ENCODE results near the gene PLB1.
"Not testable (repeated sequence)": the region's sequence is repeated elsewhere in the genome, so short reads cannot be mapped to it uniquely, and the experiment has no call there.

Gene PLB1

DNA sequence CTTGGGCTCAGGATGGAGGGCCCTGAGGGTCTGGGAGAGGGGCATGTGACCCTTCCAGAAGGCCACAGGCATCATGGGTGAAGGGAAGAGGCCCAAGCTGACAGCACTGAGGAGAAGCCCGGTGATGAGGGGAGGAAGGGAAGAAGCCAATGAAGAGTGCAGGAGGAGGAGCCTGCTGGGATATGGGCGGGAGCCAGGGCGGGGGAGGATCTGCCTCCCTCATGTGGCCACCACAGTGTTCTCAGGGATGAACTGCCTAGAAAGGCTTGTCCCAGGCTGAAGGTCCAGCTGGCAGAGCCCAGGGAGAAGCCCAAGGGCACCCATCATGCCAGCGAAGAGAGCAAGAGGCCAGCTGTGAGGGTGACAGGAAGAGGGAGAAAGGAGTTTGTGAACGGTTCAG is 24.6 kb upstream of the PLB1 start:
- H3K4me3 ChIP-seq (ENCODE audit: low read length) = no peak overlapping the region
- H3K27me3 ChIP-seq (ENCODE audit: control insufficient read depth, insufficient read depth, low read length) = peaks cover 5% of the 10 kb centered on the region
- H3K9ac ChIP-seq (ENCODE audit: low read depth, low read length) = no peak overlapping the region
- H3K4me2 ChIP-seq (ENCODE audit: low read length) = no peak overlapping the region
- H3K36me3 ChIP-seq (ENCODE audit: insufficient read depth, low read length) = no peaks in the 10 kb centered on the region
- no peaks in the 10 kb centered on the region for H3K9me3 ChIP-seq (replicated peaks; ENCODE audit: low read length)
- peaks cover 6% of the 10 kb centered on the region for H3K4me1 ChIP-seq (ENCODE audit: control insufficient read depth, insufficient read depth, low read length)

DNA sequence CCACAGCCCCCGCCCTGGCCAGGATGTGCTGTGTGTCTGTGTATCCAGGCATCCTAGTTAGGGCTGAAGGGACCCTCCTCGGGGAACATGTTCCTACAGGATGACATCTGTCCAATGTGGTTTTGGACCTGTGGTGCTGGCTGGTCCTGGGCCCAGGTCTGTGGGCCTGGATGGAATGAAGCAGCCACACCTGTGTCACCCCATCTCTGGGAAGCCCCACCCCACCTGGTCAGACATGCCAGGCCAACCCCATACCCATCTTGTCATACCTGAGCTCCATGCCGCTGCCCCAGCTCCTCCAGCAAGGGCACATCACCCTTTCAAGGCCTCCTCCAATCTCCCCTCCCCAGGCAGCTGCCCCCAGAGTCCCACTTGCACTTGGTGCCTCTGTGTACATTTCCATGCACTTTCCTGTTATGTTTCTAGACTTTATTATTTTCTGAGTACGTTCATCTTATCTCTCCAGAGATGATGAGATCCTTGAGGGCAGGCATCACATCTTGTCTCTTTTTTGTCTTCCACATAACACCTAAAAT is 24.1 kb upstream of the PLB1 start:
- H3K9me3 ChIP-seq (replicated peaks; ENCODE audit: low read length) = no peaks in the 10 kb centered on the region
- H3K4me3 ChIP-seq (ENCODE audit: low read length) = no peak overlapping the region
- no peaks in the 10 kb centered on the region for H3K36me3 ChIP-seq (ENCODE audit: insufficient read depth, low read length)
- no peak overlapping the region for H3K4me2 ChIP-seq (ENCODE audit: low read length)
- H3K27me3 ChIP-seq (ENCODE audit: control insufficient read depth, insufficient read depth, low read length) = peaks cover 5% of the 10 kb centered on the region
- peaks cover 6% of the 10 kb centered on the region for H3K4me1 ChIP-seq (ENCODE audit: control insufficient read depth, insufficient read depth, low read length)
- no peak overlapping the region for H3K9ac ChIP-seq (ENCODE audit: low read depth, low read length)

DNA sequence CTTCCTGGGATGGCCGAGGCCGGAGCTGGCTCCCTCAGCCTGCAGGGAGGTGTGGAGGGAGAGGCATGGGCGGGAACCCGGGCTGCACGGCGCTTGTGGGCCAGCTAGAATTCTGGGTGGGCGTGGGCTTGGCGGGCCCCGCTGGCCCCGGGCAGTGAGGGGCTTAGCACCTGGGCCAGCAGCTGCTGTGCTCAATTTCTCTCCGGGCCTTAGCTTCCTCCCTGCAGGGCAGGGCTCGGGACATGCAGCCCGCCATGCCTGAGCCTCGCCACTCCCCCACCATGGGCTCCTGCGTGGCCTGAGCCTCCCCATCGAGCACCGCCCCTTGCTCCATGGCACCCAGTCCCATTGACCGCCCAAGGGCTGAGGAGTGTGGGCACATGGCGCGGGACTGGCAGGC is 23.2 kb upstream of the PLB1 start:
- not testable (repeated sequence) for H3K9ac ChIP-seq (ENCODE audit: low read depth, low read length); H3K4me1 ChIP-seq (ENCODE audit: control insufficient read depth, insufficient read depth, low read length); H3K36me3 ChIP-seq (ENCODE audit: insufficient read depth, low read length); H3K9me3 ChIP-seq (replicated peaks; ENCODE audit: low read length); H3K4me2 ChIP-seq (ENCODE audit: low read length); H3K4me3 ChIP-seq (ENCODE audit: low read length); H3K27me3 ChIP-seq (ENCODE audit: control insufficient read depth, insufficient read depth, low read length)

DNA sequence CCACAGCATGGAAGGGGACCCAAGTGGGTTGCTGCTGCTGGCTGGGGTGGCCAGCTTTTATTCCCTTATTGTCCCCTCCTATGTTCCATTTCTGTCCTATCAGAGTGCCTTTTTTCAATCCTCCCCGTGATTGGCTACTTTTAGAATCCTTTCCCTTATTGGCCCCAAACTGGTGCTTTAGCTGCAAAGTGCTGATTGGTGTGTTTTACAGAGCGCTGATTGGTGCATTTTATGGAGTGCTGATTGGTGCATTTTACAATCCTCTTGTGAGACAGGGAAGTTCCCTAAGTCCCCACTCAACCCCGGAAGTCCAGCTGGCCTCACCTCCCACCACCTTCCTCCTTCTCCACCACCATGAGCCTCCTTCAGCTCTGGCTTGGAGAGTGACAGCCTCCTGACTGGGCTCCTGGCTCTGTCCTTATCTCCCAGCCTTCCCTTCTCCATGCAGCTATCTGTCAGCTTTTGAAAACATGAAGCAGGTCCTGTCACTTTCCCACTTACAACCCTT is 20.7 kb upstream of the PLB1 start:
- H3K9ac ChIP-seq (ENCODE audit: low read depth, low read length) = no peak overlapping the region
- H3K4me3 ChIP-seq (ENCODE audit: low read length) = no peak overlapping the region
- H3K4me2 ChIP-seq (ENCODE audit: low read length) = no peak overlapping the region
- H3K36me3 ChIP-seq (ENCODE audit: insufficient read depth, low read length) = no peaks in the 10 kb centered on the region
- H3K27me3 ChIP-seq (ENCODE audit: control insufficient read depth, insufficient read depth, low read length) = peaks cover 7% of the 10 kb centered on the region
- no peaks in the 10 kb centered on the region for H3K9me3 ChIP-seq (replicated peaks; ENCODE audit: low read length)
- H3K4me1 ChIP-seq (ENCODE audit: control insufficient read depth, insufficient read depth, low read length) = no peaks in the 10 kb centered on the region

DNA sequence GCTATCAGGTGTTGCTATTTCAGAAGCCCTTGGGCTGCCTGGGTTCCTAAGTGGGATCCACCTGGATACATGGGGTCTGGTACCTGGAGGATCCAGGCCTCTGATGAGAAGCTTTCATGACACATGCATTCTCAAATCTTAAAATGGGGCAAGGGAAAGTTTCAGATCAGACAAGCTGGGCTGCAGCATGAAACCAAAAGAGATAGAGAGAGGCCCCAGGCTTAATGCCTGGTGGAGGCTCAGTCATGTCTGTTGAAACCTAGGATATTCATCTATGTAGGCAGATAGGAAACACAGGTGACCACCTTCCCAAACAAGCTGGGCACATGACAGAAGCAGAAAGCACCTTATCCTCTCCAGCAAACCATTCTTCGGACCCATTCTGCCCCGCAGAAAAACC is 18.8 kb upstream of the PLB1 start:
- Histone ChIP-seq H3K27me3 (ENCODE audit: control insufficient read depth, insufficient read depth, low read length) (peaks cover 7% of the 10 kb centered on the region), H3K4me3 (ENCODE audit: low read length) (no peak overlapping the region), H3K9ac (ENCODE audit: low read depth, low read length) (no peak overlapping the region), H3K36me3 (ENCODE audit: insufficient read depth, low read length) (no peaks in the 10 kb centered on the region), H3K4me1 (ENCODE audit: control insufficient read depth, insufficient read depth, low read length) (no peaks in the 10 kb centered on the region), H3K9me3 (replicated peaks; ENCODE audit: low read length) (no peaks in the 10 kb centered on the region), H3K4me2 (ENCODE audit: low read length) (no peak overlapping the region)

DNA sequence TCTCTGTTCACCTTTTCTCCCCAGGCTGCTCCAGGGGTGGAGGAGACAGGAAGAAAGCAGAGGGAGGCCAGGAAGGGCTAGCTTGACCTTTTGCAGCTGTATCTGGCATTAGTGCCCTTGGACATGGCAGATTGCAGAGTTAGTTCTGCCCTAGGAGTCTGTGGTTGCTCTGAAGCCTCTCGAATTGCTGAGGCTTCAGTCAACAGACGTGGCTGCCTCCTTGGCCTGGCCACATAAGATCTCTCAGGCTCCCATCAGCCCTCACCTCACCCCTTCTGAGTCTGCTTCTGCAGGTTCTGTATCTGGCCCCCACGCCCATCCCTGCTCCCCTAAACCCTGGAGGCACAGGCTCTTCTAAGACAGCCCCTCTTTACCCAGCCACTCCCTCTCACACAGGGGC is 18.2 kb upstream of the PLB1 start:
- Histone ChIP-seq H3K4me1 (ENCODE audit: control insufficient read depth, insufficient read depth, low read length) (no peaks in the 10 kb centered on the region), H3K27me3 (ENCODE audit: control insufficient read depth, insufficient read depth, low read length) (peaks cover 7% of the 10 kb centered on the region), H3K36me3 (ENCODE audit: insufficient read depth, low read length) (no peaks in the 10 kb centered on the region), H3K4me3 (ENCODE audit: low read length) (no peak overlapping the region), H3K9me3 (replicated peaks; ENCODE audit: low read length) (no peaks in the 10 kb centered on the region), H3K4me2 (ENCODE audit: low read length) (no peak overlapping the region), H3K9ac (ENCODE audit: low read depth, low read length) (no peak overlapping the region)

DNA sequence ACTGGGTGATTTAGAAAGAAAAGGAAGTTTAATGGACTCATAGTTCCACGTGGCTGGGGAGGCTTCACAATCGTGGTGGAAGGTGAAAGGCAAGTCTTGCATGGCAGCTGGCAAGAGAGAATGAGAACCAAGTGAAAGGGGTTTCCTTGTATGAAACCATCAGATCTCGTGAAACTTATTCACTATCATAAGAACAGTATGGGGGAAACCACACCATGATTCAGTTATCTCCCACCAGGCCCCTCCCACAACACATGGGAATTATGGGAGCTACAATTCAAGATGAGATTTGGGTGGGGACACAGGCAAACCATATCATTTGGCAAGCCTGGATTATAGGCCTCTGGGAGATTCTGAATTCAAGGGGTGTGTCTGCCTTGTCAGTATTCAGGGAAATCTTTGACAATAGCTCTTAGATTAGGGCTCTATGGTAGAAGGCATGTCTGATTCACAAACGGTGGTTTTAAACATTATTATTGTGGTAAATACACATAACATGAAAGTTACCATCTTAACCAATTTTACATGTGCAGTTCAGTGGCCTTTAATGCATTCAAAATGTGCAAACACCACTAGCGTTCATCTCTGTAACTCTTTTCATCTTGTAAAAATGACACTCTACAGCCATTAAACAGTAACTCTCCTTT is 15.3 kb upstream of the PLB1 start:
- H3K4me3 ChIP-seq (ENCODE audit: low read length) = no peak overlapping the region
- no peaks in the 10 kb centered on the region for H3K4me1 ChIP-seq (ENCODE audit: control insufficient read depth, insufficient read depth, low read length)
- H3K4me2 ChIP-seq (ENCODE audit: low read length) = no peak overlapping the region
- H3K9me3 ChIP-seq (replicated peaks; ENCODE audit: low read length) = no peaks in the 10 kb centered on the region
- no peaks in the 10 kb centered on the region for H3K36me3 ChIP-seq (ENCODE audit: insufficient read depth, low read length)
- no peak overlapping the region for H3K9ac ChIP-seq (ENCODE audit: low read depth, low read length)
- peaks cover 15% of the 10 kb centered on the region for H3K27me3 ChIP-seq (ENCODE audit: control insufficient read depth, insufficient read depth, low read length)

DNA sequence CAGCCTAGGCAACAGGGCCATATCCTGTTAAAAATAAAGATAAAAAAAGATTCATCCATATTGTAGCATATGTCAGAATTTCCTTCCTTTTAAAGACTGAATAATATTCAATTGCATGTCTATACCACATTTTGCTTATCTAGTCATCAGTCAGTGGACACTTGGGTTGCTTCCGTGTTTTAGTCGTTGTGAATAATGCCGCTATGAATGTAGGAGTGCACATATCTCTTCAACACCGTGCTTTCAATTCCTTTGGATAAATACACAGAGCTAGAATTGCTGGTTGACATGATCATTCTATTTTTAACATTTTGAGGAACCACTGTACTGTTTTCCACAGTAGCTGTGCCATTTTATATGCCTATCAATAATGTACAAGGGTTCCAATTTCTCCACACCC is 14.0 kb upstream of the PLB1 start:
- H3K9me3 ChIP-seq (replicated peaks; ENCODE audit: low read length) = no peaks in the 10 kb centered on the region
- H3K4me1 ChIP-seq (ENCODE audit: control insufficient read depth, insufficient read depth, low read length) = no peaks in the 10 kb centered on the region
- no peaks in the 10 kb centered on the region for H3K36me3 ChIP-seq (ENCODE audit: insufficient read depth, low read length)
- no peak overlapping the region for H3K4me3 ChIP-seq (ENCODE audit: low read length)
- no peak overlapping the region for H3K4me2 ChIP-seq (ENCODE audit: low read length)
- H3K9ac ChIP-seq (ENCODE audit: low read depth, low read length) = no peak overlapping the region
- peaks cover 24% of the 10 kb centered on the region for H3K27me3 ChIP-seq (ENCODE audit: control insufficient read depth, insufficient read depth, low read length)

DNA sequence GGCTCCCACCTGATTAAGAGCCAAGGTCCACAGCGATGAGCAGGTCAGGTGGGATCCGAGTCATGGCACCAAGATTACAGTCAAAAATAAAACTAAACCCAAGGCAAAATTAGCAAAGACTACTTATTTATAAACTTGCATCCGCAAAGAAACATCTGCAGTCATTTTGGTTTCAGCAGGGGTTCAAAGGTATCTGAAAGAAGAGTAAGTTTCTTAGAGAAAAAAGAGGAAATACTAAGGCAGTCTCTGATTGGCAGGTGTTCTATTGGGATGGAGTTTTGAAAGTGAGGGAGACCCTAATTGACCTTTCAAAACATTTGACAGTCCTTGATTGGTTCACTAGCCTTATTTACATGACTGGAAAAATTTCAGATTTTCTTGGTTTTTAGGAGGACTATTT is 11.0 kb upstream of the PLB1 start:
- H3K27me3 ChIP-seq (ENCODE audit: control insufficient read depth, insufficient read depth, low read length) = peaks cover 31% of the 10 kb centered on the region
- H3K4me2 ChIP-seq (ENCODE audit: low read length) = no peak overlapping the region
- no peak overlapping the region for H3K4me3 ChIP-seq (ENCODE audit: low read length)
- H3K36me3 ChIP-seq (ENCODE audit: insufficient read depth, low read length) = no peaks in the 10 kb centered on the region
- no peaks in the 10 kb centered on the region for H3K9me3 ChIP-seq (replicated peaks; ENCODE audit: low read length)
- no peak overlapping the region for H3K9ac ChIP-seq (ENCODE audit: low read depth, low read length)
- H3K4me1 ChIP-seq (ENCODE audit: control insufficient read depth, insufficient read depth, low read length) = no peaks in the 10 kb centered on the region

DNA sequence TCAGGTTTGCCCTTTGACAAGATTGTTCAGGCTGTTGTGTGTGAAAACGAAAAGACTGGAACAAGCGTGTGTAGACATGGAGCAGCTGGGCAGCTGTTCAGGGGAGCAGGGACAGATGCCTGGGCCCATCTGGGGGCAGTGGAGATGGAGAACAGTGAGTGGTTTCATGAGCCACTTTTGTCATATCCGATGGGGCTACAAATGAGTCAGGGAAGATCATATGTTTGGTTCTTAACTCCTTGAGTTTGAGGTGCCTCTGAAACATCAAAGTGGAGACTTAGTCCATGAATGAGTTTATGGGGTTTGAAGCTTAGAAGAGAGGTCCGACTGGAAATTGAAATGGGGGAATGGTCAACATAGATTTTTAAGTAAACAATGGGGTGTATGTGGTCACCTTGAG is 9.3 kb upstream of the PLB1 start:
- peaks cover 38% of the 10 kb centered on the region for H3K27me3 ChIP-seq (ENCODE audit: control insufficient read depth, insufficient read depth, low read length)
- no peak overlapping the region for H3K4me3 ChIP-seq (ENCODE audit: low read length)
- no peaks in the 10 kb centered on the region for H3K4me1 ChIP-seq (ENCODE audit: control insufficient read depth, insufficient read depth, low read length)
- H3K9ac ChIP-seq (ENCODE audit: low read depth, low read length) = no peak overlapping the region
- no peaks in the 10 kb centered on the region for H3K9me3 ChIP-seq (replicated peaks; ENCODE audit: low read length)
- H3K4me2 ChIP-seq (ENCODE audit: low read length) = no peak overlapping the region
- no peaks in the 10 kb centered on the region for H3K36me3 ChIP-seq (ENCODE audit: insufficient read depth, low read length)

DNA sequence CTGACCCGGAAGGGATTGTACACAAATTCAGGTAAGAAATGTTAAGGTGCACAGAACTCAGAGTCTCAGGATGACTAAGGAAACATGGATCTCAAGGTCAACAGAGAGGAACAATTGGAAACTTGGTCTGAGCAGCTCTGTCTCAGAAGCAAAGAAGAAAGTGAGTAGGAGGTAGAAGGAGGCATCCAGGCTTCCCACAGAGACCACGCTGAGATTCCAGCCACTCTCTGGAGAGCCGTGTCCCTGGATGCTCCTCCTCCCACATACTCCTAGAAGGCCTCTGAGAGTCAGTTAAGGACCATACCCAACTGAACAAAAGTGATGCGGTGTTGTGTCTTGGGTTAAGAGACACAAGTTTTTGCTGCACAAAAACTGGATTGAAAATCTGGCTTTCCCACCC is 8.6 kb upstream of the PLB1 start:
- H3K9me3 ChIP-seq (replicated peaks; ENCODE audit: low read length) = no peaks in the 10 kb centered on the region
- no peaks in the 10 kb centered on the region for H3K4me1 ChIP-seq (ENCODE audit: control insufficient read depth, insufficient read depth, low read length)
- peaks cover 38% of the 10 kb centered on the region for H3K27me3 ChIP-seq (ENCODE audit: control insufficient read depth, insufficient read depth, low read length)
- H3K4me2 ChIP-seq (ENCODE audit: low read length) = no peak overlapping the region
- H3K9ac ChIP-seq (ENCODE audit: low read depth, low read length) = no peak overlapping the region
- no peaks in the 10 kb centered on the region for H3K36me3 ChIP-seq (ENCODE audit: insufficient read depth, low read length)
- H3K4me3 ChIP-seq (ENCODE audit: low read length) = no peak overlapping the region

DNA sequence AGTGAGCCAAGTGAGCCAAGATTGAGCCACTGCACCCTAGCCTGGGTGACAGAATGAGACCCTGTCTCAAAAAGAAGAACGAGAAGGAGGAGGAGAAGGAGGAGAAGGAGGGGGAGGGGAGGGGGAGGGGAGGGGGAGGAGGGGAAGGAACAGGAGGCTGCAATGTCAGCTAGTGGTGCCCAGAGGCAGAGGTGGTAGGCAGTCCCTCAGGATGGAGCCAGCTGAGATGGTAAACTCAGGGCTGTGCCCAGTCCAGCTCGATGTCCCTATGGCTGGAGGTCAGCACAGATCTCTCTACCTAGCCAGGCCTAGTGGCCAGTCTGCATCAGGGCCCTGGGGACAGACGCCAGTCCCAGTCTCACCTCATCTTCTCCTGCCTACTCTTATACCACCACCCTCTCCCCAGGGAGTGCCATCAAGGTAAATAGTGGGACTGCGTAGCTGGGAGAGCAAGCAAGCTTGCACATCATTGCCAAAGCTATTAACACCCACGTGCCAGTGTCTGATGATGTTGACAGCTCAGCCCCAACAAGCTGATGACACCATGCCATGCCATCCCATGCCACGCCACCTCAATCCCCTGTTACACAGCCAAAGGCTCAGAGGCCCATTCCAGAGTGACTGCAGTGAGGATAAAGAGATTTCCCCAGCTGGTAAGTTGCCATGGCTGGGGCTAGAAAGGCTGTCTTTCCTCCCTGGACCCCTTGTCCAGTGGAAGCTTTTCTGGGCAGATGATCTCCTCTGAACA is 7.6 kb upstream of the PLB1 start:
- peaks cover 38% of the 10 kb centered on the region for H3K27me3 ChIP-seq (ENCODE audit: control insufficient read depth, insufficient read depth, low read length)
- H3K9ac ChIP-seq (ENCODE audit: low read depth, low read length) = no peak overlapping the region
- no peak overlapping the region for H3K4me3 ChIP-seq (ENCODE audit: low read length)
- no peaks in the 10 kb centered on the region for H3K4me1 ChIP-seq (ENCODE audit: control insufficient read depth, insufficient read depth, low read length)
- H3K36me3 ChIP-seq (ENCODE audit: insufficient read depth, low read length) = no peaks in the 10 kb centered on the region
- H3K4me2 ChIP-seq (ENCODE audit: low read length) = no peak overlapping the region
- H3K9me3 ChIP-seq (replicated peaks; ENCODE audit: low read length) = no peaks in the 10 kb centered on the region
